NT2/D1 (cell line): Measurements from ENCODE around the gene LSMEM2.

Source experiments
- YY1 ChIP-seq: IDR thresholded peaks from 2 replicates; pipeline ENCODE4 v1.6.1; 2011; ENCODE audit not compliant: insufficient read length, insufficient read depth
- ZNF274 ChIP-seq: IDR thresholded peaks from 2 replicates; pipeline ENCODE4 v1.6.1; 2011; ENCODE audit warnings: mild to moderate bottlenecking, low read depth, low read length

DNA sequence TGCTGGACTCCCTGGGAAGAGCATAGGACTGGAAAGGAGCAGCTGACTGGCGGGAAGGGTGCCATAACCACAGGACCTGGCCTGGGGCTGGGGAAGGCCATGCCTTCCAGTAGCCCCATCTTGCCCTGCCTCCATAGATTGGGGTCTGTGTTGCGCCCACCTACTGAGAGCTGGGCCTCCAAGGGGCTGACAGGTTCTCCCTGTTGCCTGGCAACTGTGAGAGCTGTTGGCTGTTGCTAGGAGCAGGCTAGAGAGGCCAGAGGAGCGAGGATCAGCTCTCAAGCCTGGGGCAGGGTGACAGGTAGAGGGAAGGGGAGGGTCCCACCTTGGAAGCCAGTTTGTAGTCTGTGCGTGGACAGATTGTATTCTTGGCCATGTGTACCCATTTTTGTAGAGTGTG, 45.7 kb upstream of the LSMEM2 start:
- no peak for TF ChIP-seq YY1
- no peak for TF ChIP-seq ZNF274
